Measurements from ENCODE around the gene KCNH8.

GRCh38 chr3:19364148-19364547, 215.8 kb downstream of the KCNH8 start:
- no peak for TF ChIP-seq L3MBTL2 (conservative IDR thresholded peaks at IDR 0.05)
- no peak for TF ChIP-seq FOXM1 (IDR thresholded peaks at IDR 0.05; ENCODE audit: borderline replicate concordance)
- no peak for TF ChIP-seq ARNT (IDR thresholded peaks at IDR 0.05)
- TF ChIP-seq SUZ12 (IDR thresholded peaks at IDR 0.05): no peak
